GM19397 (cell line): ENCODE measurements around the gene AXL.
"Not testable (repeated sequence)": the region's sequence is repeated elsewhere in the genome, so short reads cannot be mapped to it uniquely, and the experiment has no call there.

Experiments used
- ATAC-seq: cut with Tn5 transposase; IDR thresholded peaks from one replicate; pipeline ENCODE4 v1.9.1; 2021; ENCODE audit warnings: mild to moderate bottlenecking, moderate library complexity; ENCODE audit not compliant: unreplicated experiment

The AXL gene

DNA sequence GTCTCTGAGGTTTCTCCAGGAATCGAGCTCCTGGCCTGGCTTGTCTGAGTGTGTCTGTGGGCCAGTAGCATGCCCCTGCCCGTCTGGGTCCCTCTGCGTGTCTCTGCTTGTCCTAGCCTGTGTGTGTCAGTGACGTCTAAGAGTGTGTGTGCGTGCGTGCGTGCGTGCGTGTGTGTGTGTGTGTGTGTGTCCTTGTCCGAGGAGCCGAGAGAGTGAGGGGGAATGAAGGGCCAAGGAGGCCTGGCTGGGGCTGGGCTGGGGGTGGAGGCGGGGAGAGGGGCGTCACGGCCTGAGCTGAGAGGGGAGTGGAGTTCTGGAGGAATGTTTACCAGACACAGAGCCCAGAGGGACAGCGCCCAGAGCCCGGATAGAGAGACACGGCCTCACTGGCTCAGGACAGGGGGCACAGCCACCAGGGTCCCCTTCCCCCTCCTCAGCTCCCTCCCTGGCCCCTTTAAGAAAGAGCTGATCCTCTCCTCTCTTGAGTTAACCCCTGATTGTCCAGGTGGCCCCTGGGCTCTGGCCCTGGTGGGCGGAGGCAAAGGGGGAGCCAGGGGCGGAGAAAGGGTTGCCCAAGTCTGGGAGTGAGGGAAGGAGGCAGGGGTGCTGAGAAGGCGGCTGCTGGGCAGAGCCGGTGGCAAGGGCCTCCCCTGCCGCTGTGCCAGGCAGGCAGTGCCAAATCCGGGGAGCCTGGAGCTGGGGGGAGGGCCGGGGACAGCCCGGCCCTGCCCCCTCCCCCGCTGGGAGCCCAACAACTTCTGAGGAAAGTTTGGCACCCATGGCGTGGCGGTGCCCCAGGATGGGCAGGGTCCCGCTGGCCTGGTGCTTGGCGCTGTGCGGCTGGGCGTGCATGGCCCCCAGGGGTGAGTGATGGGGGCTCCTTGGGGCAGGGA lies at the start of gene AXL:
AXL (plus strand) TSS at position 609 of the 893 bp plus-strand sequence; CDS start at position 779, 170 bp downstream.
- no peak for ATAC-seq

DNA sequence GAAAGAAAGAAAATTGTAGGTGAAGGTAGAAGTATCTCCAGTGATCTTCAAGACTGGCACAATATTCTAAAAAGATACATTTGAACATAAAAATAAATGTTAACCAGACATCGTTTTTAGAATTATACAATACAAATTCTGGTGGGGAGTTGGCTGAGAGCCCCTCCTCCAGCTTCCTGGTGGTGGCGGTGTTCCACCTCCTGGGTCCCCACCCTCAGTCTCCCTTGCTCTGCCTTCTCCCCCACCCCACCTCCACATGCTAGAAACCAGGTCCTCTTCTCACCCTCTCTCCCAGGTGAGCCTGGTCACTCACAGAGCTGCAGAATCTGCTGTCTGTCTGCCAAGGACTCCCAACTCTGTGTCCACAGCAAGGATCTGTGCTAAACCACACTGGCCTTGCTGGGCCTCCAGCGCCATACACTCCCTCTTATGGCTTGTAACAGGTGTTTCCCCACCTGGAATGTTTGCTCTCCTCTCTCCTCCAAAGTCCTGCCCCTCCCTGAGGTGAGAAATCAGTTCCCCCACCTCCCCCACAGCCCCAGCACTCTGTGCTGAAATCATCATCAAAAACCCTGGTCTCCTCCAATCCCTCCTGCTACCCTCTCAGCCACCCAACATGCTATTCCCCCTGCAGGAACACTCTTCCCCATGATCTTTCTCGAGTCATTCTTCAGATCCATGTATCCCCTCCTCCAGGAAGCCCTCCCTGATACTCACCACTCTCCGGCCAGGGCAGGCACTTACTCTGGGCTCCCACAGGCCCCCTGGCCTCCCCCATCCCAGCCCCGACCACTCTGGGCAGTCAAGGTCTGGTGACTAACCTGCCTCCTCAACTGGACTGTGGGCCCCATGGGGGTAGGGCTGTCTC lies 46.5 kb upstream of the AXL start:
- ATAC-seq = no peak

DNA sequence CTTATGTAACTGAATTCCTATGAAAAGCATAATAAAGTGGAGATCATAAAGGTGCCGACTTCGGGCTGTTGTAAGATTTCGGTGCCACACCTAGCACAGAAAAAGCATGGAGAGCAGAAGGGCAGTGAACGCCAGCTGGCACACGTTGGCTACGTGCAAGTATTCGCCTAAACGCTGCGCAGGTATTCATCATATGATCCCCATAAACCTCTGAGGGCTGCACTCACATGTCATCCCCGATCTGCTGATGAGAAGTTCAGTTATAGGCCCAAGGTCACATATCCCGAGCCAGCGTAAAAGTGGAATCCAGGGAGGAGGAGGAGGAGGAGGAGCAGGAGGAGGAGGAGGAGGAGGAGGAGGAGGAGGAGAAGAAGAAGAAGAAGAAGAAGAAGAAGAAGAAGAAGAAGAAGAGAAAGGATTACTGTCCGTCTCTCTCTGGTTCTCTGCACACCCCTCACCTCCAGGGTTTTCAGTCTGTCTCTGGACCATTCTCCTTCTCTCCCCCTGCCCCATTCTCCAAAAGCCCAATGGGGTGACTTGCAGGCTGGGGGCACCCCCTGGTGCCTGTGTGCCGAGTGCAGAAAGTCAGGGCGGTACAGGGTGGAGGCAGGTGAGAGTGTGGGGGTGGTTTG lies 44.6 kb upstream of the AXL start:
- ATAC-seq = no peak

DNA sequence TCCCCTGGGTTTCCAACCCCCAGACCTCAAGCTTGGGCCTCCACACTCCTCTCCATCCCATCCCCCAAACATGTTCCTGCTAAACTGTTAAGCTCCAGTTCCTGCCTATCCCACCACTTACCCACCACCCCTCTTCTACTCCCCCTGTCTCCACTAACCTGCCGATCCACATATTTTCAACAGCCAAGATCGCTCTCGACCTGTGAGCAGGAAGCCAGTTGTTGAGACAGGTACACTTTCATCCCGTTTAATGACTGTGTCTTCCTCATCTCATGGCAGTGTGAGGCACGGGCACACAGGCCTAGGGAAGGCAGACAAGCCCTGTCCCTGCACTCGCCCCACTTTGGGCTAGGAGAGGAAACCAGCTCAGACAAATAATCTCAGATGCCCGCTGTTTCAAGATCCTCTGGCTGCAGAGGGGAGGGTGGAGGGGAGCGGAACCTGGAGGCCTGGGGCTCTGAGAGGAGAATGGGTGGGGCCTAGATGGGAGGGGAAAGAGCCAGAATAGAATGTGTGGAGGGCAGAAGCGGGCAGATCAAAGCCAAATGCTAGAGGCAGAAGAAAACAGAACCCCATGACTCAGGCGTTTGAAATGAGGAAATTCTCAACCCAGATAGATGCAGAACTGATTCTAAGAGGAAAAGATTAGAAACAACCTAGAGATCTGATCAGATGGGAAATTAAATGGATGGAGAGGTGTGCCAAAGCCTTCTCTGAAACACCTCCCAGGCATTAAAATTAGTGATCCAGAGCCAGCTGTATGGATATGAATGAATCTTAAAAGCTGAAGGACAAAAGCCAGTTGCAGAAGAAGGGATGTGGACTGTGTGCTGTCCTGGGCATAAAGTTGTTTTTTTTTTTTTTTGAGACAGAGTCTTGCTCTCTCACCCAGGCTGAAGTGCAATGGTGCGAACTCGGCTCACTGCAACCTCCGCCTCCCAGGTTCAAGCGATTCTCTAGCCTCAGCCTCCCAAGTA lies 42.9 kb upstream of the AXL start:
- ATAC-seq = no peak

DNA sequence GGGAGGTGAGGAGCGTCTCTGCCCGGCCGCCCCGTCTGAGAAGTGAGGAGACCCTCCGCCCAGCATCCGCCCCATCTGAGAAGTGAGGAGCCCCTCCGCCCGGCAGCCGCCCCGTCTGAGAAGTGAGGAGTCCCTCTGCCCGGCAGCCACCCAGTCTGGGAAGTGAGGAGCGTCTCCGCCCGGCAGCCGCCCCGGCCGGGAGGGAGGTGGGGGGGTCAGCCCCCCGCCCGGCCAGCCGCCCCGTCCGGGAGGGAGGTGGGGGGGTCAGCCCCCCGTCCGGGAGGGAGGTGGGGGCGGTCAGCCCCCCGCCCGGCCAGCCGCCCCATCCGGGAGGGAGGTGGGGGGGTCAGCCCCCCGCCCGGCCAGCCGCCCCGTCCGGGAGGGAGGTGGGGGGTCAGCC lies 38.9 kb upstream of the AXL start:
- not testable (repeated sequence) for ATAC-seq

DNA sequence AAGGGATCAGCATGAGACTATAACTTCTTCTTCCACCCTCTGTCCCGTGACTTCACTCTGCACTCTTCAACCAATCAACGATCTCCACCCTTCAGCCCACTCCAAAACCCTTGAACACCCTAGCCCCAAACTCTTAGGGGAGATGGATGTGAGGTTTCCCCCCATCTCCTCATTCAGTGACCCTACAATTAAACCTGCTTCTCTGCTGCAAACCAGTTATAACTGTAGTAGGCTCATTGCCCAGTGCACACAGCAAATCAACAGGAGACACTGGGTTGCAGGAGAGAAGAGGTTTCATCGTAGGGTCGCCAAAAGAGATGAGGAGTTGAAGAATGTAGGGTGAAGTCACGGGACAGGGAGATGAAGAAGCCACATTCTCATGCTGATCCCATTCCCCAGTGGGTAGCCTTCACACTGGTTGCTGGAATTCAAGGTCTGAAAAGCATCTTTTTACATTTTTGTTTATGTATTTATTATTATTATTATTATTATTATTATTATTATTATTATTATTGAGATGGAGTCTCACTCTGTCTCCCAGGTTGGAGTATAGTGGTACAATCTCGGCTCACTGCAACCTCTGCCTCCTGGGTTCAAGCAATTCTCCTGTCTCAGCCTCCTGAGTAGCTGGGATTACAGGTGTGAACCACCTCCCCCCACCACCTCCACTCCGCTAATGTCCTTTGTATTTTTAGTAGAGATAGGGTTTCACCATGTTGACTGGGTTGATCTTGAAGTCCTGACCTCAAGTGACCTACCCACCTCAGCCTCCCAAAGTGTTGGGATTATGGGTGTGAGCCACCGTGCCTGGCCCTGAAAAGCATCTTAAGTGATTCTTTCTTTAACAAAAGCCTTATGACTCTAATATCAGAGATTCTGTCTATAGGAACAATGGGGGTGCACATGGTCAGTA lies 31.8 kb upstream of the AXL start:
- ATAC-seq = no peak

DNA sequence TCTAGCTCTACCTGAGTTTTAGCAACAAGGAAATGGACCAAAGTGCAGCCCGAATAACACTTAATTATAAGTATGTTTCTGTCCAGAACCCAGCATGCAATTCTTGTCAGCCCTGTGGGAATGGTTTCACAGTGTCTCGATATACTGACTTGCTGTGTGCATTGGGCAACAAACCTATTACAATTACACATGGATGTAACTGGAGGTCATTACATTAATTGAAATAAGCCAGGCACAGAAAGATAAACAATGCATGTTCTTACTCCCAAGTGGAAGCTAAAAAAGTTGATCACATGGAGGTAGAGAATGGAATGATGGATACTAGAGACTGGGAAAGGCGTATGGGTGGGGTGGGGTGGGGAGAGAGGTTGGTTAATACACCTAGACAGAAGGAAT lies 31.1 kb upstream of the AXL start:
- no peak for ATAC-seq

DNA sequence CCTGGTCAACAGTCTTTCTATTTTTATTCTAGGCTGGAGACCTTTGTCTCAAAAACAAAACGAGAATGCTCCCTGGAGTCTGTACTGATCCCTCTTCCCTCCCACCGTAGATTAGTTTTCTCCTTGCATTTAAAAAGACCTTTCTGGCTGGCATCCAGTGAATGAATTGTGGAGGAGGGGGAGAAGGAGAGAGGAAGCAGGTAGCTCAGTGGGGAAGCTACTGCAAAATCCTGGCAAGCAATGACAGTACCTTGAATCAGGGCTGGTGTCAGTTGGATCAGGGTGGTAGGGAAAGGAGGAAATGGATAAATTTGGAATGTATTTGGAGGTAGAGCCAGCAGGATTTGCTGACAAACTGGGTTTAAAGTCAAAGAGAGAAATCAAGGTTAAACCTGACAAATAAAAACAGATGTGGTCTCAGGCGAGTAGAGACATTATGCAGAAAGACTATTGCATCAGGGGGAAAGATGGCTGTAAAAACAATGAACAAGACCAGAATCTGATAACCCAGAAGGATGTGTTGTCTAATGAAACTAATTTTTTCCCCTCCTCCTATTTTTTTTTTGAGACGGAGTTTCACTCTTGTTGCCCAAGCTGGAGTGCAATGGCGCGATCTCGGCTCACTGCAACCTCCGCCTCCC lies 29.5 kb upstream of the AXL start:
- ATAC-seq = no peak

DNA sequence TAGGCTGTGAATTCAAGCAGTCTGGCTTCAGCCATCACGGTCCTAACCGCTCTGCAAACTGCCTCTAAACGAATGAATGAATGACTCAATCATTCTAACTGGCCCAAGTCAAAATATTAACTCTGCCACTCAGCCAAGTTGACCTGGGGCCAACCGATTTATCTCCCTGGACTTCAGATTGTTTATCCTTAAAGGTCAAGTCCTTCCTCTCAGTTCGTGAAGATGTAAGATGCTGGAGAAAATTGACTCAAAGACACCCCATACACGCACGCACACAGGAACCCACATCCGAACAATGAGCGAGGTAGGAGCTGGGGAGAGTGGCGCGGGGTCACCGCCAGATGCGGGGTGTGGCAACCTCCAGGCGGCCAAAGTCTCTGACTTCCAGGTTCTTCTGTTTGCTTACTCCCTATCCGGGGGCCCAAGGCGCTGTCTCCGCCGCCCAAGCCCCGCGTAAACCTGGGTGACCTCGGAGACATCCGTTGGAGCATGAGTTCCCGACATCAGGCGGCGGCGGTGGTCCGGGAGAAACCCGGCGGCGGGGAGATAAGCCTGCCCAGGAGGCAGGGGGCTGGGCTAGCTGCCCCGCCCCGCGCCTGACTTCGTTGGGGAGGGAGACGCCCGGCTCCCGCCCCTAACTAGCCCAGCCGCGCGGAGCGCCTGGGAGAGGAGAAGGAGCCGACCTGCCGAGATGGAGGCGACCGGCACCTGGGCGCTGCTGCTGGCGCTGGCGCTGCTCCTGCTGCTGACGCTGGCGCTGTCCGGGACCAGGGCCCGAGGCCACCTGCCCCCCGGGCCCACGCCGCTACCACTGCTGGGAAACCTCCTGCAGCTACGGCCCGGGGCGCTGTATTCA lies 26.2 kb upstream of the AXL start, which contains the start of gene CYP2S1:
CYP2S1 (plus strand) TSS at position 646 of the 856 bp plus-strand sequence; CDS start at position 692, 46 bp downstream.
- no peak for ATAC-seq

DNA sequence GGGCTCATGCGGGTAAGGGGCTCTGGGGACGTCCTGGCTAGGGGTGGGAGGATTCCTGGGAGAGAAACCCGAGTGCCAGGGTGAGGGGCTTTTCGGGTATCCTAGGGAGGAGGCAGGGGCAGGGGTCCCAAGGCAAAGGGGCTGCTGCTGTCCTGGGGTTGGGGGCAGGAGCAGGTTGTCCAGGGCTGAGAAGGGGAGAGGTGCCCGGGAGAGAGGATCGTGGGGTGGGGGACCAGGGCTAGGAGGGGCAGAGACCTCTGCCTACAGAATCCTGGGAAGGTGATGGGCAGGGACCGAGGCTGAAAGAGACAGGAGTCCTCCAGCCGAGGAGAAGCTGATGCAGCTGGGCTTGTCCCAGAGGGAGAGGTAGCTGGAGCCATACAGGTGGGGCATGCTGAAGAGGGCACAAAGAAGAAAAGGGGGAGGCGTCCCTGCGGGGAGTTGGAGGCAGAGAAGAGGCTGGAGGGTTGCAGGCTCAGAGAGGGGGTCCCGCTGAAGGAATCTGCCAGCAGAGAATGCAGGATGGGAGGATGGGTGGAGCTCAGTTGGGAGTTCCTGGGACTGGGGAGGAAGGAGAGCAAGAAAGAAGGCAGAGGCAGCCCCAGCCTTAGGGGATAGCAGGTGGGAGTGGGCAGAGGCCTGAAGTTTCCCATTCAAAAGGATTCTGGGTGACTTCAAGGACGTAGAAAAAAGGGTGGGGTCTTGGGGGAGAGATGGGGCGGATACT lies 25.4 kb upstream of the AXL start:
- no peak for ATAC-seq

DNA sequence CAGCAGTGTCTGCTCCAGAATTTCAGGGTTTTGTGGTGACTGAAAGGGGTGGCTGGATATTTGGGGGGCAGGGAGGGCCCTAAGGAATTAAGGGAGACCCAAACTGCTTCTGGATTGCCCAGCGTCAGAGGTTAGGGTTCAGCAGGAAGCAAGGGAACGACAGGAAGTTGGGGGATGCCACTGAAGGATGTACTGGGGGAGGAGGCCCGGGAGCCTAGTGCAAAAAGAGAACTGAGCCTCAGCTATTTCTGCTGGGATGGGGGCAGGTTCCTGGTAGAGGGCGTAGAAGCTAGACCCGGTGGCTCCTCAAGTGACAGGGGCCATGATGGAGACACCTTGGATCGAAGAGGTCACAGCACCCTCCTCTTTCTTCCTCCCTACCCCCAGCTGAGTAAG lies 24.9 kb upstream of the AXL start:
- ATAC-seq = no peak

DNA sequence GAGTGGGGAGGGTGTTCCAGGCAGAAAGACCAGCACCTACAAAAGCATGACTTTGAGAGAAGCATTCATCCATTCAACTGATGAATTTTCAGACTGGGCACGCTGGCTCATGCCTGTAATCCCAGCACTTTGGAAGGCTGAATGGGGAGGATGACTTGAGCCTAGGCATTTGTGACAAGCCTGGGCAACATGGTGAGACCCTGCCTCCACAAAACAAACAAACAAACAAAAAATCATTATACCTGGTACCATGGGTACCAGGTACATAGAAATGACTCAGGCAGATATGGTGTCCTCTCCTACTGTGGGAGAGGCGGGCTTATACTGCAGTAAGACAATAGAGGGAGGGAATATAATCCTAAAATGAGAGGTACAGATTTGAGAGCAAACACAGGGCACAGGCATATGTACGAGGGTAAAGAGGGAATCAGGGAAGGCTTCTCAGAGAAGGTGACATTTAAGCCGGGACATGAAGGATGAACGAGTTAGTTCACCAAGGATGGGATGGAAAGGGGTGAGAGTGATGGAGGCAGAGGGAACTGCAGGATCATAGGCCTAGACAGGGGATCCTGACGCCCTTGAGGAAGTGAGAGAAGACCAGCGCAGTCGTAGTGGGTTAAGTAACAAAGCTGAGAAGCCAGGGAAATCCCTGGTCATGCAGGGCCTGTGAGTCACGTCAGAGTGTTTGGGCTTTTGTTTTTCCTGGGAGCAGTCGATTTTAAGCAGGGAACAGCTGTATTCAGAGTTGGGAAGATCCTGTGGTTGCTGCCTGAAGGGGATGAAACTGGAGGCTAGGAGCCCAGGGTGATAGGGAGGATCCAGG lies 23.1 kb upstream of the AXL start:
- no peak for ATAC-seq

DNA sequence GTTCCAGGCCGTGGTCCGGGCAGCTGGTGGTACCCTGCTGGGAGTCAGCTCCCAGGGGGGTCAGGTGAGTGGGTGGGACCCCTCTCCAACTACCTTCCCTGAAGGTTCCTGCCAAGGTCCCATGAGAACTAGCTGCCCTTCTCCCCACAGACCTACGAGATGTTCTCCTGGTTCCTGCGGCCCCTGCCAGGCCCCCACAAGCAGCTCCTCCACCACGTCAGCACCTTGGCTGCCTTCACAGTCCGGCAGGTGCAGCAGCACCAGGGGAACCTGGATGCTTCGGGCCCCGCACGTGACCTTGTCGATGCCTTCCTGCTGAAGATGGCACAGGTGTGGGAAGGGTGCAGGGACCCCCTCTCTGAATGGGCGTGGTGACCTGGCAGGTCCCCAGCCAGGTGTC lies 20.5 kb upstream of the AXL start:
- no peak for ATAC-seq

DNA sequence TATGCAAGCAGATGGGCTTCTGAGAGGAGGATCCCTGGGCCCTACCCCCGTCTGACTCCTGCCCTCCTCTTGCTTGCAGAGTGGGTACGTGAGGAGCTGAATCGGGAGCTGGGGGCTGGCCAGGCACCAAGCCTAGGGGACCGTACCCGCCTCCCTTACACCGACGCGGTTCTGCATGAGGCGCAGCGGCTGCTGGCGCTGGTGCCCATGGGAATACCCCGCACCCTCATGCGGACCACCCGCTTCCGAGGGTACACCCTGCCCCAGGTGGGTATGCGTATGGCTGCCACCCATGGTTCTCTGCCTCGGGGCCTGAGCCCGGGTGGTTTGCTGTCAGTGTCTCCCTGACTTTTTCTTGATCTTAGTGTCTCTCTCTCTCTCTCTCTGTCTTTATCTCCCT lies 15.7 kb upstream of the AXL start:
- ATAC-seq = no peak

DNA sequence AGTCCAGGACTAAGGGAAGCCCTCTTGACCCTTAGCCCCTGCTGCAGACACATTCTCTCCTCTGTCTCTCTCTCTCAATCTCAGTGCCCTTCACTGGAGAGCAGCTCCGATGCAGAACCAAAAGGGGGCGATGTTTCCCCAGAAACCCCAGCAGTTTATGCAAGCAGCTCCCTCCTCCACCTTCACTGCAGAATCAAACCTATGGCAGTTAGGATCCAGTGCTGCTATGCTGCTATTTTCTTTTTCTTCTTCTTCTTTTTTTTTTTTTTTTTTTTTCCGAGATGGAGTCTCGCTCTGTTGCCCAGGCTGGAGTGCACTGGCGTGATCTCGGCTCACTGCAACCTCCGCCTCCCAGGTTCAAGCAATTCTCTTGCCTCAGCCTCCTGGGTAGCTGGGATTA lies 14.7 kb upstream of the AXL start:
- peak; percentile 55 for ATAC-seq

DNA sequence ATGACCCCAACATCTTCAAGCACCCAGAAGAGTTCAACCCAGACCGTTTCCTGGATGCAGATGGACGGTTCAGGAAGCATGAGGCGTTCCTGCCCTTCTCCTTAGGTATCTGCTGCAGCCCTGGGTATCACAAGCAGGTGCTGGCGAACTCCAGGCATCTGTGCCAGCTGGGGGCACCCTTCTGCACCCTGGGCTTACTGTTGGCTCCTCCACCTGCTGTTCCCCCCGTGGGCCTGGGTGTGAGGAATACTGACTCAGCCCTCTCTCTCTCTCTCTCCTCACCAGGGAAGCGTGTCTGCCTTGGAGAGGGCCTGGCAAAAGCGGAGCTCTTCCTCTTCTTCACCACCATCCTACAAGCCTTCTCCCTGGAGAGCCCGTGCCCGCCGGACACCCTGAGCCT lies 13.0 kb upstream of the AXL start:
- no peak for ATAC-seq
